SK-N-SH treated with all-trans-retinoic acid at 6 μM for 48 hours (cell line): ENCODE data around the gene DCTN2.

ENCODE experiments used
- ATAC-seq: fragments of 200-7000 bp; cut with Tn5 transposase; 3 replicates; pipeline ENCODE4 v1.9.1; 2020; ENCODE audit warnings: mild to moderate bottlenecking, moderate library complexity
- ARNTL ChIP-seq: fragments of 450-650 bp; formaldehyde crosslinking; IDR thresholded peaks from 2 replicates; pipeline ENCODE4 v1.5.0; 2020; ENCODE audit warnings: low read depth, mild to moderate bottlenecking, moderate library complexity, borderline replicate concordance
- BACH2 ChIP-seq: fragments of 250-450 bp; sonication (Bioruptor Pico); IDR thresholded peaks from 2 replicates; pipeline ENCODE4 v1.9.0; 2021; ENCODE audit warnings: mild to moderate bottlenecking, borderline replicate concordance
- CSDC2 ChIP-seq: fragments of 250-450 bp; sonication (Bioruptor Pico); IDR thresholded peaks from 2 replicates; pipeline ENCODE4 v1.5.0; 2020; ENCODE audit warnings: mild to moderate bottlenecking, moderate library complexity
- CSRNP3 ChIP-seq: fragments of 250-450 bp; sonication (Bioruptor Pico); IDR thresholded peaks from 2 replicates; pipeline ENCODE4 v1.5.1; 2021; ENCODE audit warnings: mild to moderate bottlenecking, moderate library complexity
- ESRRG ChIP-seq: fragments of 250-450 bp; sonication (Bioruptor Pico); IDR thresholded peaks from 2 replicates; pipeline ENCODE4 v1.6.1; 2021; ENCODE audit warnings: mild to moderate bottlenecking
- GLIS3 ChIP-seq: fragments of 250-450 bp; sonication (Bioruptor Pico); IDR thresholded peaks from 2 replicates; pipeline ENCODE4 v1.5.0; 2020; ENCODE audit warnings: mild to moderate bottlenecking, moderate library complexity
- ISL1 ChIP-seq: fragments of 250-450 bp; sonication (Bioruptor Pico); IDR thresholded peaks from 2 replicates; pipeline ENCODE4 v2.1.2; 2022; ENCODE audit warnings: mild to moderate bottlenecking, moderate library complexity
- OSR1 ChIP-seq: fragments of 250-450 bp; sonication (Bioruptor Pico); IDR thresholded peaks from 2 replicates; pipeline ENCODE4 v1.8.0; 2022; ENCODE audit warnings: moderate library complexity, mild to moderate bottlenecking, inconsistent platforms
- PATZ1 ChIP-seq: fragments of 250-450 bp; sonication (Bioruptor Pico); IDR thresholded peaks from 2 replicates; pipeline ENCODE4 v1.8.0; 2020; ENCODE audit warnings: mild to moderate bottlenecking, moderate library complexity, borderline replicate concordance
- POU6F1 ChIP-seq: fragments of 250-450 bp; sonication (Bioruptor Pico); IDR thresholded peaks from 2 replicates; pipeline ENCODE4 v1.8.0; 2021; ENCODE audit warnings: low read depth, mild to moderate bottlenecking, moderate library complexity, borderline replicate concordance
- PPARA ChIP-seq: fragments of 250-450 bp; sonication (Bioruptor Pico); IDR thresholded peaks from 2 replicates; pipeline ENCODE4 v1.5.0; 2020; ENCODE audit warnings: mild to moderate bottlenecking, borderline replicate concordance
- RARB ChIP-seq: fragments of 250-450 bp; sonication (Bioruptor Pico); IDR thresholded peaks from 2 replicates; pipeline ENCODE4 v1.8.0; 2021; ENCODE audit warnings: mild to moderate bottlenecking, moderate library complexity
- TCF4 ChIP-seq: fragments of 250-450 bp; sonication (Bioruptor Pico); IDR thresholded peaks from 2 replicates; pipeline ENCODE4 v1.8.0; 2021; ENCODE audit warnings: mild to moderate bottlenecking, moderate library complexity, borderline replicate concordance
- TOX ChIP-seq: fragments of 250-450 bp; sonication (Bioruptor Pico); IDR thresholded peaks from 2 replicates; pipeline ENCODE4 v1.8.0; 2021; ENCODE audit warnings: mild to moderate bottlenecking, moderate library complexity, borderline replicate concordance
- TSHZ2 ChIP-seq: fragments of 250-450 bp; sonication (Bioruptor Pico); IDR thresholded peaks from 2 replicates; pipeline ENCODE4 v1.5.0; 2020; ENCODE audit warnings: mild to moderate bottlenecking, moderate library complexity
- ZC3H10 ChIP-seq: fragments of 250-450 bp; sonication (Bioruptor Pico); IDR thresholded peaks from 2 replicates; pipeline ENCODE4 v1.5.1; 2021; ENCODE audit warnings: mild to moderate bottlenecking, moderate library complexity
- ZFP3 ChIP-seq: fragments of 250-450 bp; sonication (Bioruptor Pico); IDR thresholded peaks from 2 replicates; pipeline ENCODE4 v1.5.0; 2020; ENCODE audit warnings: mild to moderate bottlenecking, moderate library complexity
- ZFP30 ChIP-seq: fragments of 450-650 bp; formaldehyde crosslinking; IDR thresholded peaks from 2 replicates; pipeline ENCODE4 v1.5.0; 2022; ENCODE audit warnings: mild to moderate bottlenecking, moderate library complexity
- ZNF565 ChIP-seq: fragments of 450-650 bp; formaldehyde crosslinking; conservative IDR thresholded peaks from 2 replicates; pipeline ENCODE4 v1.5.0; 2020; ENCODE audit warnings: low read depth, mild to moderate bottlenecking, moderate library complexity
- ZNF70 ChIP-seq: fragments of 450-650 bp; formaldehyde crosslinking; IDR thresholded peaks from 2 replicates; pipeline ENCODE4 v1.5.0; 2020; ENCODE audit warnings: mild to moderate bottlenecking, moderate library complexity
- ZNF8 ChIP-seq: fragments of 450-650 bp; formaldehyde crosslinking; IDR thresholded peaks from 2 replicates; pipeline ENCODE4 v1.5.0; 2020; ENCODE audit warnings: mild to moderate bottlenecking, moderate library complexity

Gene DCTN2

GRCh38 chr12:57560516-57560915, 13.5 kb upstream of the DCTN2 start:
- no peak for ATAC-seq

GRCh38 chr12:57558864-57559263, 11.9 kb upstream of the DCTN2 start:
- no peak for ATAC-seq
- TF ChIP-seq GLIS3 (no peak), ZFP30 (CRISPR knock-in tag) (no peak), TOX (no peak), ZNF70 (no peak), PATZ1 (CRISPR knock-in tag) (no peak), ZNF8 (CRISPR knock-in tag) (no peak), ARNTL (CRISPR knock-in tag) (no peak), POU6F1 (CRISPR knock-in tag) (no peak), ZNF565 (no peak), PPARA (CRISPR knock-in tag) (no peak), BACH2 (CRISPR knock-in tag) (no peak), ESRRG (CRISPR knock-in tag) (no peak)

More at GRCh38 chr12:57560516-57560915, 13.5 kb upstream of the DCTN2 start:
- TF ChIP-seq CSRNP3 (CRISPR knock-in tag), result no peak
- no peak for TF ChIP-seq OSR1 (CRISPR knock-in tag)
- no peak for TF ChIP-seq TOX
- TF ChIP-seq TCF4 (CRISPR knock-in tag), result no peak
- TF ChIP-seq TSHZ2 (CRISPR knock-in tag), result no peak
- no peak for TF ChIP-seq ZC3H10
- no peak for TF ChIP-seq ZNF8 (CRISPR knock-in tag)
- no peak for TF ChIP-seq PATZ1 (CRISPR knock-in tag)
- no peak for TF ChIP-seq BACH2 (CRISPR knock-in tag)
- TF ChIP-seq RARB (CRISPR knock-in tag), result no peak
- no peak for TF ChIP-seq ZNF70
- TF ChIP-seq ISL1 (CRISPR knock-in tag), result no peak
- TF ChIP-seq GLIS3, result no peak
- TF ChIP-seq ZNF565, result no peak
- no peak for TF ChIP-seq POU6F1 (CRISPR knock-in tag)
- TF ChIP-seq CSDC2 (CRISPR knock-in tag), result no peak
- TF ChIP-seq ZFP3 (CRISPR knock-in tag), result no peak
